Liver (tissue), 3 donors: ENCODE measurements around the gene STH.

ENCODE experiments used
- EGR1 ChIP-seq, 2 donors: IDR thresholded peaks; 2 replicates each; pipeline ENCODE4 v1.6.1; 2016 to 2018; ENCODE audit warnings: antibody characterized with exemption in 2 of 2, low read depth in 2 of 2
- FOXA1 ChIP-seq: IDR thresholded peaks from 2 replicates; pipeline ENCODE4 v1.6.1; 2016; ENCODE audit warnings: antibody characterized with exemption
- JUND ChIP-seq, 2 donors: IDR thresholded peaks; 2 replicates each; pipeline ENCODE4 v1.6.1; 2016; ENCODE audit warnings: antibody characterized with exemption in 2 of 2
- RAD21 ChIP-seq, 2 donors: IDR thresholded peaks; 2 replicates each; pipeline ENCODE4 v1.6.1; 2016; ENCODE audit warnings: antibody characterized with exemption in 2 of 2, mild to moderate bottlenecking in 2 of 2
- SP1 ChIP-seq: IDR thresholded peaks from 2 replicates; pipeline ENCODE4 v1.6.1; 2018; ENCODE audit warnings: antibody characterized with exemption, mild to moderate bottlenecking
- TF ChIP-seq, protein P1 (sequence below): fragments of 150-350 bp; IDR thresholded peaks from 2 replicates; pipeline ENCODE4 v1.5.1; 2017; ENCODE audit warnings: improper control_type of control experiment, low read depth, low read length; ENCODE audit not compliant: missing input control
- TF ChIP-seq, protein P2 (sequence below): IDR thresholded peaks from 2 replicates; pipeline ENCODE4 v1.6.1; 2016; ENCODE audit warnings: antibody characterized with exemption
- TF ChIP-seq, protein P3 (sequence below): IDR thresholded peaks from 2 replicates; pipeline ENCODE4 v1.6.1; 2016; ENCODE audit warnings: antibody characterized with exemption, mild to moderate bottlenecking
- TF ChIP-seq, protein P4 (sequence below): IDR thresholded peaks from 2 replicates; pipeline ENCODE4 v1.6.1; 2016; ENCODE audit warnings: antibody characterized with exemption
- donor health status: healthy.
- donor health status: healthy.

DNA sequence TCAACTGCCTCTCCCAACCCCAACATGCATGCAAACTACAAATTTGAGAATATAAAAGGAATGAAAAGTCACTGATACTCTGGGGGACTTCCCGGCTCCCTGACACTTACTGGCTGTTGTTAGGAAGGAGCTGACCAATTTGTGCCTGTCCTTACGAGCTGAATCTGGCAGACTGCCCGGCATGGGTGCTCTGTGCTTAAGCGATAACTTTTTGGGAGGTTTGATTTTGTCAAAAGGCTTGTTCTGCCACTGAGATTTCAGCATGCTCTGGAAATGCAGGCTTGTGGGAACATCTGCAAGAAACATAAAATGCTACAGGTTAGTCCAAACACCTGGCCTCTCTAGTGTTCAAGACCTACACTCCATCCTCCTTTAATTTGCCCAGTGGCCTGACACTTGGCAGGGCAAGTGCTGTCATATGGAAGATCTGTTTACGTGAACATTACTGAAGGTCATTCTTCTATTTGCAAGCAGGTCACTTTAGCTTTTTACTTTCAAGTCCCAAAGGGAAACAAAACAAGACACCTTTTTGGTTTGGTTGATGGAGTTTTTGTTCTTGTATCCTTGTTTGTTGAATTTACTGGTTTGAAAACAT is 40.6 kb downstream of the STH start:
- TF ChIP-seq, protein P1, sequence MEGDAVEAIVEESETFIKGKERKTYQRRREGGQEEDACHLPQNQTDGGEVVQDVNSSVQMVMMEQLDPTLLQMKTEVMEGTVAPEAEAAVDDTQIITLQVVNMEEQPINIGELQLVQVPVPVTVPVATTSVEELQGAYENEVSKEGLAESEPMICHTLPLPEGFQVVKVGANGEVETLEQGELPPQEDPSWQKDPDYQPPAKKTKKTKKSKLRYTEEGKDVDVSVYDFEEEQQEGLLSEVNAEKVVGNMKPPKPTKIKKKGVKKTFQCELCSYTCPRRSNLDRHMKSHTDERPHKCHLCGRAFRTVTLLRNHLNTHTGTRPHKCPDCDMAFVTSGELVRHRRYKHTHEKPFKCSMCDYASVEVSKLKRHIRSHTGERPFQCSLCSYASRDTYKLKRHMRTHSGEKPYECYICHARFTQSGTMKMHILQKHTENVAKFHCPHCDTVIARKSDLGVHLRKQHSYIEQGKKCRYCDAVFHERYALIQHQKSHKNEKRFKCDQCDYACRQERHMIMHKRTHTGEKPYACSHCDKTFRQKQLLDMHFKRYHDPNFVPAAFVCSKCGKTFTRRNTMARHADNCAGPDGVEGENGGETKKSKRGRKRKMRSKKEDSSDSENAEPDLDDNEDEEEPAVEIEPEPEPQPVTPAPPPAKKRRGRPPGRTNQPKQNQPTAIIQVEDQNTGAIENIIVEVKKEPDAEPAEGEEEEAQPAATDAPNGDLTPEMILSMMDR: no peak
- TF ChIP-seq EGR1 (IDR thresholded peaks at IDR 0.05; ENCODE audit: low read depth in 2 of 2) (no peak), RAD21 (IDR thresholded peaks at IDR 0.05) (no peak), FOXA1 (no peak), SP1 (no peak), JUND (IDR thresholded peaks at IDR 0.05) (no peak)
- TF ChIP-seq, protein P2, sequence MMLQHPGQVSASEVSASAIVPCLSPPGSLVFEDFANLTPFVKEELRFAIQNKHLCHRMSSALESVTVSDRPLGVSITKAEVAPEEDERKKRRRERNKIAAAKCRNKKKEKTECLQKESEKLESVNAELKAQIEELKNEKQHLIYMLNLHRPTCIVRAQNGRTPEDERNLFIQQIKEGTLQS: no peak
- TF ChIP-seq, protein P3, sequence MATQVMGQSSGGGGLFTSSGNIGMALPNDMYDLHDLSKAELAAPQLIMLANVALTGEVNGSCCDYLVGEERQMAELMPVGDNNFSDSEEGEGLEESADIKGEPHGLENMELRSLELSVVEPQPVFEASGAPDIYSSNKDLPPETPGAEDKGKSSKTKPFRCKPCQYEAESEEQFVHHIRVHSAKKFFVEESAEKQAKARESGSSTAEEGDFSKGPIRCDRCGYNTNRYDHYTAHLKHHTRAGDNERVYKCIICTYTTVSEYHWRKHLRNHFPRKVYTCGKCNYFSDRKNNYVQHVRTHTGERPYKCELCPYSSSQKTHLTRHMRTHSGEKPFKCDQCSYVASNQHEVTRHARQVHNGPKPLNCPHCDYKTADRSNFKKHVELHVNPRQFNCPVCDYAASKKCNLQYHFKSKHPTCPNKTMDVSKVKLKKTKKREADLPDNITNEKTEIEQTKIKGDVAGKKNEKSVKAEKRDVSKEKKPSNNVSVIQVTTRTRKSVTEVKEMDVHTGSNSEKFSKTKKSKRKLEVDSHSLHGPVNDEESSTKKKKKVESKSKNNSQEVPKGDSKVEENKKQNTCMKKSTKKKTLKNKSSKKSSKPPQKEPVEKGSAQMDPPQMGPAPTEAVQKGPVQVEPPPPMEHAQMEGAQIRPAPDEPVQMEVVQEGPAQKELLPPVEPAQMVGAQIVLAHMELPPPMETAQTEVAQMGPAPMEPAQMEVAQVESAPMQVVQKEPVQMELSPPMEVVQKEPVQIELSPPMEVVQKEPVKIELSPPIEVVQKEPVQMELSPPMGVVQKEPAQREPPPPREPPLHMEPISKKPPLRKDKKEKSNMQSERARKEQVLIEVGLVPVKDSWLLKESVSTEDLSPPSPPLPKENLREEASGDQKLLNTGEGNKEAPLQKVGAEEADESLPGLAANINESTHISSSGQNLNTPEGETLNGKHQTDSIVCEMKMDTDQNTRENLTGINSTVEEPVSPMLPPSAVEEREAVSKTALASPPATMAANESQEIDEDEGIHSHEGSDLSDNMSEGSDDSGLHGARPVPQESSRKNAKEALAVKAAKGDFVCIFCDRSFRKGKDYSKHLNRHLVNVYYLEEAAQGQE: no peak
- TF ChIP-seq, protein P4, sequence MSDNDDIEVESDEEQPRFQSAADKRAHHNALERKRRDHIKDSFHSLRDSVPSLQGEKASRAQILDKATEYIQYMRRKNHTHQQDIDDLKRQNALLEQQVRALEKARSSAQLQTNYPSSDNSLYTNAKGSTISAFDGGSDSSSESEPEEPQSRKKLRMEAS: no peak
